Epidermal melanocyte (primary cell): Measurements from ENCODE around the gene FJX1.
A peak's percentile ranks its signal among the peaks of the same experiment; 100 is the strongest.
"Not testable (repeated sequence)": the region's sequence is repeated elsewhere in the genome, so short reads cannot be mapped to it uniquely, and the experiment has no call there.

Experiments used
- DNase-seq: peaks from one replicate; pipeline ENCODE4 v3.0.0; 2011; ENCODE audit warnings: low spot score; ENCODE audit not compliant: insufficient read length

FJX1 gene

DNA sequence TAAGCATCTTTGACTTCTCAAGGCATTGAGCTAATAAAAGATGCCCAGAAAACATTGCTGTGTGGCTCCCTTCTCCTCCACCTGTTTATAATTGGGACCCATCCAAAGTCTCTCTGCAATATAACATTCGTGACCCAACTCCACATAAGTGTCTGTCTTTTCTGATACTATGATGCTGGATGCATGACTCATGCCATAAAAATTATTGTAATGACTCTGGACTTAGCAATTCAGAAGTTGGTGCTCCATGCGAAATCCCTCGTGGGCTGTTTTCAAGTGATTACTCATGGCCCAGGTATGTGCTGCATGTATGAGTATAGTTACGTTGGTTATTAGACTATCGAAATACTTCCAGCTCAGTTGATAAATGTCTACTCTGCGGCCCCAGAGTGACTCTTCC lies 11.7 kb downstream of the FJX1 start:
- no peak for DNase-seq

DNA sequence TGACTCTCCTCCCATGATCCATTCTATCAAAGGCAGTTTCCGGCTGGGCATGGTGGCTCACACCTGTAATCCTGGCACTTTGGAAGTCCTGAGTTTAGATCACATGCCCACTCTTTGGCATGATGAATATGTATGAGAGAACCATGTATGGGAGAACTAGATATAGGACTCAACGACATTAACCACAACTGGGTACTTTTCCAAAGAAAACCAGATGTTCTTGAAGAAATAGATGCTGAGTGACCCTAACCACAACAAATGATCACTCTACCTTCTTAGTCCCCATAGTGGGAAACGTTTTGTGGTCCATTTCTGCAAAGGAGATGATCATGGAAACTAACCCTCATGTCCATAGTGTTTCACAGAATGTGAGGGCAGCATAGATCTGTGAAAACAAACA lies 13.6 kb downstream of the FJX1 start:
- no peak for DNase-seq

DNA sequence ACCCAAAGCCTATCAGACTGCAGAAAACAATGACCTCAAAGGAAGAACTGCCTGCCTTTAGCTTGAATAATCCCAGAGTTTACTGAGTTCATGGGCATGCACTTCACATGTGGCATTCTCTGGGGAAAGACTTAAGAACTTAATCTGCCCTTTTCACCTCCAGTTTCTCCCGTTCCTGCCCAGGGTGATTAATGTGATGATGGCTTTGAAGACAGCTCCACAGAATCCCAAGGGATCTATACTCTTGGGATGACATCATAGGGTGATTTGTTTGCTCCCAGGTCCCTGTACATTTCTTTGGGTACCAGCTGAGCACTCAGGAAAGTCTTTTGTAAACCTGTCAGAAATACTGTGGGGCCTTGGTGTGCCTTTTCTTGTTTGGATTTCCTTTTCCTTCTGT lies 14.0 kb downstream of the FJX1 start:
- no peak for DNase-seq

DNA sequence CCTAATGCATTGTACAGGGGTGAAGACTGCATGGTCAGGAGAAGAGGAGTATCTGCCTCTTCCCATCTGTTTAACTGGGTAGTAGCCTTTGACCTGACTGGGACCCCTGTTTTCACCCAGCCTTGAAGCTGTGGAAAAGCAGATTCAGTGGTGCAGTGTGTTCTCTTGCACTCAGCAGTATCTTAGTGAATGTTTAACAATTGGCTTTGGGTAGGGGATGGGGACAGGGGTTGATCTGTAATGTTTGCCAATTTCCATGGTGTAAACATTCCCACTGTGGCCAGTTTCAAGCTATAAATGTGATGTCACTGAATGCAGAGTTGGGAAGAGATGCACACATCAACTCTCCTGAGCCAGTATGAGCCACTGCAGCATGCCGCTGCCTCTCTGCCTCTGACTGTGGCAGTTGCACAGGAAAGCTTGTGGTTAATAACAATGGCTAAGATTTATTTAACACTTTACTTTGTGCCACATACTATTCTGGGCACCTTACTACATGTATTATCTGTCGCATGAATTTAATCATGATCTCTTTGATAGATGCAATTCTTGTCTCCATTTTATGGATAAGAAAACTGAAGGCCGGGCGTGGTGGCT lies 15.7 kb downstream of the FJX1 start:
- no peak for DNase-seq

DNA sequence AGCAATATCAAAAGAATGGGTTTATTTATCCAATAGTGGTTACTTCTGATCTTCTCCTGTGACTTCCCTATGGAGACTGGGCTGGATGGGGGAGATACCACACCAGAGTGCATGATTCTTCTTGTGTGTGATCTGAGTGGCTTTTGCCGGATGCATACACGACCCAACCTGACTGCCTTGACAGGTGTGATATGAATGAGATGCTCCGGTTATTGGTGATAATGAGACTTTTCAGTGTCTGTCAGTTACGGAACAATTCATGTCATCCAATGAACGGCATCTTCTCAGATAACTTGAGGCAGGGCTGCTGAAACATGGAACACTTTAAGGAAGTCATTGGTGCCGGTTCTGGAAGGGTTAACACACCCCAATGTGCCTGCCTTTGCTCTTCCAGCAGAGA lies 17.7 kb downstream of the FJX1 start:
- DNase-seq: no peak

DNA sequence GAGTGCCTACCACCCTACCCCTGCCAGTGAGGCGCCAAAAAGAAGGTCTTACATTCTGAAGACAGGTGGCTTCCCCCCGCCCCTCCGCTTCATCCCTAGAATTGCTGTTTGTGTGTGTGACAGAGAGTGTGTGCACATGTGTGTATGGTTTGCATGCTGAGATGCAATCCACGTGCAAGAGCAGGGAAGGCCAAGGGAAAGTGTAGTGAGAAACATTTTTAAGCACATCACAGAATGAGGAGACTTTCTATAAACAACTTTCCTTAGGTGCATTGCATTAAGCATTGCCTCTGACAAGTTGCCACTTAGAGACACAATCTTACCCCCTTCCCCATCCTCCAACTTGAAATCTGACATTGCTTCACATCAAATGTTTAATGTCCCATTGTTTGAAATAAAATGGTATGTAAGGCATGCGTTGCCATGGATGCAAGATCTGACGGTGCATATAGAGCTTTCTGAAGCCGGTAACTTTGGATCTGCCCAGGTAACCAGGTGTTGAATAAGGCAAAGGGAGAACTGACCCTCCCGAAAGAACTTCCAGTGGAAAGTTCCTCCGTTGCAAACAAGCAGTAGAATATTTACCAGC lies 21.4 kb downstream of the FJX1 start:
- no peak for DNase-seq

DNA sequence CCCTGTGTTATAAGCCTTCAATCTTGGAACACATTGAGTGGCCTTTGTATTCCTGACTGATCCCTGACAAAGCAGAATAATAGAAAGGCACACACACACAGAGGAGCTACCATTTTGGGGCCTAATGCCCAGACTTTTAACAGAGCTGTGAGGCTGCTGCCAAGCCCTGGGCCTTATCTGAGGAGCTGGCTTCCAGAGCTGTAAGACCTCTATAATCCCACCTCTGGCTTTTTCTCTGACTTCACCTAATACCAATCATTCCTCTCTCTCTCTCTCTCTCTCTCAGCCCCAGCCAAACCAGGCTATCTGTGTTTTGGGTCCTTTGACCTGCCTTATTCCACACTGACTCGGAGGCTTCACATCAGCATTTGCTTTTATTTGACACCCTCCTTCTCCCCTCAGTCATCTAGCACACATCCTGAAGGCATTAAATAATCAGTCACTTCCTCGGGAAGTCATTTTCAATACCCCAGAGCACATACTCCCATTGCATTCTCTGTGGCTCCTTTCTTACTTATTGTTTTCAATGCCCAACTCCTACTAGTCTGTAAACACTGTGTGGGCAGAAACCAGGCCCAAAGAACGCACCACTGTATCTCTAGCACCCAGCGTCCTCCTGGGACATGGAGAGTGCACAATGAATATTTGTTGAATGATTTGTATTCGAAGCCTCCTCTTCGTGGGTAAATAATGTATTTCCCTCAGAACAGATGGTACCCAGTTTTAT lies 23.1 kb downstream of the FJX1 start:
- no peak for DNase-seq

DNA sequence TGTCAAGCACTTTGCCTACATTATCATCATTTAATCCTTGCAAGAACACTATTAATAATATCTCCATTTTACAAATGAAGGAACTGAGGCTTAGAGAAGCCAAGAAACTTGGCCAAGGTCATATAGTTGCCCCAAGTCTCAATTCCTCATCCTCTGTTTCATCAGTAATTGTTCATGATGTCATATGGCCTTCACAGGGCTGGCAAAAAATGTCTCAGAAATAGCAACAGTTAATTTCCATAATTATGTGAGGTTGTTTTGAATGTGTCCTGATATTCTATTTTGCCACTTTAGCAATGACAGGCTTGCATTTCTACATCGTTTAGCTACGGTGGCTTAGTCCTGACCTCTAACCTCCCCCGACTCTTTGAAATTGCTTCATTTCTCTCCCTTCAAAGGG lies 23.7 kb downstream of the FJX1 start:
- no peak for DNase-seq

DNA sequence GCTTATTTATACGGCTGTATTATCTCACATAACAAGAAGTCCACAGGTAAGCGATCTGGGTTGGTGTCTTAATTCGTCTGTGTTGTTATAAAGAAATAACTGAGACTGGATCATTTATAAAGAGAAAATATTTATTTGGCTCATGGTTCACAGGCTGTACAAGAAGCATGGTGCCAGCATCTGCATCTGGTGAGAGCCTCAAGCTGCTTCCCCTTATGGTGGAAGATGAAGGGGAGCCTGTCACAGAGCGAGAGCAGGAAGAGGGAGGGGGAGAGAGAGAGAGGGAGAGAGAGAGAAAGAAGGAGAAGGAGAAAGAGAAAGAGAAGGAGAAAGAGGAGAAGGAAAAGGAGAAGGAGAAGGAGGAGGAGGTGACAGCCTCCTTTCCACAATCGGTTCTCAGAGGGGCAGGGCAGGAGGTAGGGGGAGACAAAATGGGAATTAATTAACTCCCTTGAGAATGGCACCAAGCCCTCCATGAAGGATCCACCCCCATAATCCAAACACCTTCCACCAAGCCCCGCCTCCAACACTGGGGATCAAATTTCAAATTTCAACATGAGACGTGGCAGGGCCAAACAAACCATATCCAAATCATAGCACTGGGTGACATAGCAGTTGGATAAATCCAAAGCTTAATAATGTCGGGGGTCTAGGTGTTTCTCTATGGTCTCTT lies 29.3 kb downstream of the FJX1 start:
- no peak for DNase-seq

DNA sequence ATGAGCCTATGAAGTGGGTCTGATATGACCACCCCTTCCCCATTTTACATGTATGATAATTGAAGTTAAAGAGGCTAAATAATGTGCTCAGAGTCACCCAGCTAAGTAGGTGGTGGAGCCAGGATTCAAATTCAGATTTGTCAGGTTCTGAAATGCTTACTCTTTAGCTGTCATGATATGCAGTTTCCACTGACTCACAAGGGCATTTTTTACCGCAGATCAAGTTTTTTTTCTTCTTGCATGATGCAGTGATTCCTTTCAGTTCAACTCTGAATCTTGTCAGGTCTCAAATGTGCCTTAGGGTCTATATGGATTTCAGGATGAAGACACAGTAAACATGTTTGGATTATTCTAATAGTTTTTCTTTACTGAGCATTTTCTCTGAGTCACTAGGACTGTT lies 31.7 kb downstream of the FJX1 start:
- DNase-seq: no peak

DNA sequence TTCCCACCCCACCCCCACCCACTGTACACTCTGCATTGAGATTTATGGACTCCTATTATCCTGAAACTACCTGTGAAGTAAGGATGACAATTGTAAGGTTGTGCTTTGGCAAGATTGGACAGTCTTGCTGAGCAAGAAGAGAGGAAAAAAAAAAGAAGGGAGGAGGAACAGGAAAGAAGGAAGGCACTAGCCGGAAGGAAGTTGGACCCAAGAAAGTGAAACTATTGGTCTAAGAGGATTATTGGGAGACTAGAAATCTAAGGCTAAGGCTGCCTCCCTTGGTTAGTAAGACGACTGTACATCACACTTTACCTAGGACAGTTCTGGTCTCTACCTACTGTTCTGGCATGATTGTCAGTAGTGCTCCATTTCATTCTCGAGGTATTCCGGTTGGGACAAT lies 32.2 kb downstream of the FJX1 start:
- no peak for DNase-seq

DNA sequence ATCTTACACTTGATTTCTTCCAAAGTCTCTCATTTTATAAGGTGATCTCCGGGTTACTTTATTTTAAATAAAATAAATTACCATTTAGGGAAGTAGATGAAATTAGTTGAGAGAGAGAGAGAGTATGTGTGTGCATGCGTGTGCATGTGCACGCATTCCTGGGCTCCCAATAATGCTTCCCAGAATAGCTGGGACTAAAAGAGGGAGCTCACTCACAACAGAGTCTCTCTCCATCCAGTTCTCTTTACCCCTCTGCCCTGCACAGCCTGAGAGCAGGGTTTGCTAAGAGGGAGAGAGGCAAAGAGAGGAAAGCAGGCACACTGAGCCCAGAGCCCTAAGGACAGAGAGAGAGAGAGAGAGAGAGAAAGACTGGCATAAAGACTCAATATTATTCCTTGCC lies 33.0 kb downstream of the FJX1 start:
- no peak for DNase-seq

DNA sequence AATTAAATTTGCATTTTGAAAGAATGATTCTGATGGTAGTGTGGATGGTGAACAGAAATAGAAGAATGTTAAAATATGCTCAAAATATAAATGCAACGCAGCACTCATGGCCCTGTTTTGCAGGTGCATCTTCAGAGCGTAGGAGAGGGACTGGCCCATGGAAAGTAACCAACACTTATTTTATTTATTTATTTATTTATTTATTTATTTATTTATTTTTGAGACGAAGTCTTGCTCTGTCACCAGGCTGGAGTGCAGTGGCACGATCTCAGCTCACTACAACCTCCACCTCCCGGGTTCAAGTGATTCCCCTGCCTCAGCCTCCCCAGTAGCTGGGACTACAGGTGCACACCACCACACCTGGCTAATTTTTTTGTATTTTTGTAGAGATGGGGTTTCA lies 34.5 kb downstream of the FJX1 start:
- DNase-seq: not testable (repeated sequence)

DNA sequence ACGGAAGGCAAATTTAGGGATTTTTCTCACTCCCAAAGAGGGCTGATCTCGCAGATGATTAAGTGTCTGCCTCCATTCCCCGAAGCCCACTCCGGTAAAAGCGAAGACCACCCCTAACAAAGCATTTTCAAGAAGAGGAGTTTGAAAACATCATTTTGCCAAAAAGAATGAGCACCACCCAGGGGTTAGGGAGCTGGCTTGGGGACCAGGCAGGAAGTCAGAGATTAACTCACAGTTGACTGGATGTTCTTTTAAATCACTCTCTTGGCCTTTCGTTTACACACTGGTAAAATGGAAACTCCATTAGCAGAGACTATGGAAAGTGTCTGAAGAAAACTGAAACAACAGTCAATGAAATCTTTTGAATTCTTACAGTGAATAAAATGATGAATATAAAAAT lies 36.5 kb downstream of the FJX1 start:
- DNase-seq: no peak

DNA sequence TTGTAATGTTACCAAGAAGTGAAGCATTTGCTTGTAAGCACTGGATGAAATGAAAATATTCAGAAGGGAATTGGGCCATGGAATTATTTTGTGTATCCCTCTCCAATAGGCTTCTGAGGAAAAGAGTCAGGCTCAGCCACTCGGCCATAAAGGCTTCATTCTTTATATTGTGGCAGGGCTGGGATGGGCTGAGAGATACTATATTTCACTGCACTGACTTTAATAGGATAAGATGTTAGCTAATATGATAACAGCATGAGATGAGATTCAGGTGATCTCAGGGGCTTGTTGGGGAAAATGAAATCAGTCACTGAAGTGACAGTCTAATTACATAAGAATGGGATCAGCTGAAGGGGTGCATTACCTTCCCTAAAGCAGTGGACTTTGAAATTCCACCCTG lies 37.0 kb downstream of the FJX1 start:
- DNase-seq: no peak

DNA sequence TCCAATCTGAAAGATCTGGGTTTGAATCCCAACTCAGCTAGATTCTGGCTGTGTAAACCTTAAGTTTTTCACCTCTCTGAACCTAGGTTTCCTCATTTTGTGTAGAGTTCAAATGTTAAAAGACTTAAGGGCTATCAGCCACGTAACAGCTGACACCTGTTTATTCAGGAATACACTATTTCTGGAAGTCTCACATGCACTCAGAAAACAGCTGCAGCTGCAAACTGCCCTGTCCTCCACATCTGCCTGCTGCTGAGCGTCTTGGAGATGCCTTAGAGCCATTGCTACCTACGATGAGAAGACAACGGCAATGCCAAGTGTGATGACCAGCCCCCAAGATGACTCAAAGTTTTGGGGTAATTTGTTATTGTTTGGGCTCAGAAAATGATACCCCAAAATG lies 37.6 kb downstream of the FJX1 start:
- no peak for DNase-seq

DNA sequence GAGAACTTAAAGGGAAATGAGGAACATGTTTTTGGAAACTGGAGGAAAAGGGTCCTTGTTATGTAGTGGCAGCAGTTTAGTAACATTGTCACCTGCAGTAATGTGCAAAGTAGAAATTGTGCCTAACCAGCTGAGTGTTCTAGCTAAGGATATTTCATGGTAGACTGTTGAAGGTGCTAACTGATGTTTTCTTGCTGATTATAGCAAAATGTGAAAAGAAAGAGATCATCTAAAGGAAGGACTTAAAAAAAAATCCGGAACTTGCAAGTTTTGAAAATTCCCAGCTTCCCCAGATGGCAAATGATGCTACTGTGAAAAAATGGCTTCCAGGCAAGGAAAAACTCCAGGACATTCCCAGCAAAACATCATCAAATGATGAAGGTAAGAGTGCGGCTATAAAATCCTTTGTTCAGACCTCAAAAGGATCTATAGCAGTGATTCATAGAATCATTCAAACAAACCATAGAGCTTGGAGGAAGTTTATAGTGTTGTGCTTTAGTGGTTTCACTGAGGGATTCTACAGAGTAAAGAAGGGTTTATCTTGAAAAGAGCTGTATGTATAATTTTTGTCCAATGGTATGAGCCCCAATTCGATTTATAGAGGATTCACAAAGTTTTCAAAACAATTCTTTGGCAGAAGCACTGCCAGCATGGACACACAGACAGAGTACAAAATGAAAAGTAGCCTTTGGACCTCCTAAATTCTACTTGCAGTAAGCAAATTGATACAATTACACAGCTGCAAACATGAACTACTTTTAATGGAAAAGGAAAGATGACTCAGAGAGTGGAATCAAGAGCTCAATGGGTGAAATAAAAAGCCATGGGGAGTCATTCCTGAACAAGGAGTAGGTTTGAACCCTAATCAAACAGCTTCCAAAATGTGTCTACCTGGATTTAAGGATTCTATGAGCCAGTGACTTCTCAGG lies 40.0 kb downstream of the FJX1 start:
- no peak for DNase-seq

DNA sequence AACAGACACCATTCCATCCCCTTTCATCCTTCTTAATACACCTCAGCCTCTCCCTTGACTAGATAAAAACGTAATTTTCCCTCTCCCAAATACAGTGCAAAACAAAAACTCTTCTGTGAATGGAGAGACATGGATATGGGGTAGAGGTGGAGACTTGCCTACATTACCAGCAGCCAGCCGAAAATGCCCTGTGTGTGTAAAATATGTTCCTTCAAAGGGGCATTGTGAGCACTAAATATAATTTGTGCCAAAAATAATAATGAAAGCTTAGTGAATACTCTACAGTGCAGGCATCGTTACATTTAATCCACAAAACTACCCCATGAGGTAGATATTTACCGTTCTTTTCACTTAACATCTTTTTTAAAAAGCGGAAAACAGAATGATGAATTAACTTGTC lies 43.3 kb downstream of the FJX1 start:
- no peak for DNase-seq

DNA sequence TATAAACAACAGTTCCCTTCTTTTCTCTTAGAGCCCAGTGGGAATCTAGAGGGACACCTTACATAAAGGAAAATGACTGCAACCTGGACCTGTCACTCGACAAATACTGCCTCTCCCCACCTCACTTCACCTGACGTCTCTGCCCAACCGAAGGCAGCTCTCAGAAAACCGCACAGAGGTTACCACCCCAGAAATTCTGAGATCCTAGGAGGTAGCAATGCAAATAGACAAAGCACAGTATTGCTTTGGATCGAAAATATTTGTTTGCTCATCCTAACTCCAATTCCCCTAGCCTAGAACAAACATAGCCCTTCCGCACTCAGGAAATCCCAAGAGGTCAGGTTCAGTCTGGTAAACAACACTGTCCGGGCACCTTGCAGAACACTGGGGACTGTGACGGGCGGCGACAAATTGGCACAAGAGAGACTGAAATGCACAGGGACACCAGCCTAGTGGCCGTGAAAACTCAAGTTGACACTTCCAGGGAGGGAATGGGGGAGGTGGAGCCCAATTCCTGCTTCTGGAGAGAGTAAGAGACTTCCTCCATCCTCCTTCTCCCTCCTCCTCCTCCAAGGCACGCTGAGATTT lies 43.9 kb downstream of the FJX1 start:
- DNase-seq: no peak

DNA sequence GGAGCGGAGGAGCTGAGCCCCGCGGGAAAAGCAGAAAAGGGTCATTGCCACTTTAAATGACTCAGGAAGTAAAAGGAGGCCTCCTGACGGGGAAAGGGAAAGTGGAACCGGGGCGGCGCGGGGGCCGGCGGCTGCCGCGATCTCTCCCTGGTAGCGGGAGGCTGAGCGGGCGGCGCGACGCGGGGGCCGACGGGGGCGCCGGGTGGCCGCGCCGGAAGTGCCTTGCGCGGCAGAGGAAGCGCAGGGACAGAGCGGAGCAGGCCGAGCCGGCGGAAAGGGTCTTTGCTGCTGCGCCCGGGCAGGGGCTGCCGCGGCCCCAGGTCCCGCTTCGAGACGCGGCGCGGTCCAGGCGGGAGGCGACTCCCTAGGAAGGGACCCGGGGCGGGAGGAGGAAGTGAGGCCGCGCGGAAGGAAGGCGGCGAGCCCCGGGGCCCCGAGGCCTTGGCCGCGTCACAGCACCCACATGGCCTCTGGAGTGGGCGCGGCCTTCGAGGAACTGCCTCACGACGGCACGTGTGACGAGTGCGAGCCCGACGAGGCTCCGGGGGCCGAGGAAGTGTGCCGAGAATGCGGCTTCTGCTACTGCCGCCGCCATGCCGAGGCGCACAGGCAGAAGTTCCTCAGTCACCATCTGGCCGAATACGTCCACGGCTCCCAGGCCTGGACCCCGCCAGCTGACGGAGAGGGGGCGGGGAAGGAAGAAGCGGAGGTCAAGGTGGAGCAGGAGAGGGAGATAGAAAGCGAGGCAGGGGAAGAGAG lies 44.6 kb downstream of the FJX1 start, which contains the start of gene TRIM44:
TRIM44 (plus strand) TSS at position 127 of the 759 bp plus-strand sequence; CDS start at position 464, 337 bp downstream.
- DNase-seq: peak; percentile 89
